Neural progenitor cell (in vitro differentiated cells): ENCODE data around the gene GRIK3.

Experiments used
- EZH2 ChIP-seq: fragments of 200-600 bp; sonication (generic); IDR thresholded peaks from 2 replicates; pipeline ENCODE4 v1.6.1; 2017; ENCODE audit warnings: antibody characterized with exemption, mild to moderate bottlenecking, moderate library complexity
- EZH2phosphoT487 ChIP-seq: fragments of 200-600 bp; sonication (generic); IDR thresholded peaks from 2 replicates; pipeline ENCODE4 v1.6.1; 2017; ENCODE audit warnings: antibody characterized with exemption
- TF ChIP-seq, protein P1 (sequence below): fragments of 200-600 bp; sonication (generic); IDR thresholded peaks from 2 replicates; pipeline ENCODE4 v1.5.1; 2017; ENCODE audit warnings: antibody characterized with exemption, mild to moderate bottlenecking

DNA sequence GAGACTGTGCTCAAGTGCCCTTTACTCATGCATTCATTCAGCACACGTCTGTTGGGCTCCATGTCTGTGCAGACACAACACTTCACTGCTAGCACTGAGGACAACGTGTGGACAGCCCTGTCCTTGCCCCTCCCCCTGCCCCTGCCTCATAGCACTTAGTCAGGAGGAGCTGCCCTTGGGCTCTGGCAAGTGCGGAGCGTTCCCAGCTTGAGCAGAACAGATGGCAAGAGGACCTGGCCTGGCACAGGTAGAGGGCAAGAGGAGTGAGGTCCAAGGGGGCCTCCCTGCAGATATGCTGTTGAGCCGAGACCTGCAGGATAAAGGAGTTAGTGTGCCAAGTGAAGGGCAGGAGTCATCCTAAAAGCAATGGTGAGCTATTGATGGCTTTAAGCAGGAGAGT is 81.3 kb downstream of the GRIK3 start:
- TF ChIP-seq EZH2phosphoT487 (no peak), EZH2 (no peak)
- TF ChIP-seq, protein P1, sequence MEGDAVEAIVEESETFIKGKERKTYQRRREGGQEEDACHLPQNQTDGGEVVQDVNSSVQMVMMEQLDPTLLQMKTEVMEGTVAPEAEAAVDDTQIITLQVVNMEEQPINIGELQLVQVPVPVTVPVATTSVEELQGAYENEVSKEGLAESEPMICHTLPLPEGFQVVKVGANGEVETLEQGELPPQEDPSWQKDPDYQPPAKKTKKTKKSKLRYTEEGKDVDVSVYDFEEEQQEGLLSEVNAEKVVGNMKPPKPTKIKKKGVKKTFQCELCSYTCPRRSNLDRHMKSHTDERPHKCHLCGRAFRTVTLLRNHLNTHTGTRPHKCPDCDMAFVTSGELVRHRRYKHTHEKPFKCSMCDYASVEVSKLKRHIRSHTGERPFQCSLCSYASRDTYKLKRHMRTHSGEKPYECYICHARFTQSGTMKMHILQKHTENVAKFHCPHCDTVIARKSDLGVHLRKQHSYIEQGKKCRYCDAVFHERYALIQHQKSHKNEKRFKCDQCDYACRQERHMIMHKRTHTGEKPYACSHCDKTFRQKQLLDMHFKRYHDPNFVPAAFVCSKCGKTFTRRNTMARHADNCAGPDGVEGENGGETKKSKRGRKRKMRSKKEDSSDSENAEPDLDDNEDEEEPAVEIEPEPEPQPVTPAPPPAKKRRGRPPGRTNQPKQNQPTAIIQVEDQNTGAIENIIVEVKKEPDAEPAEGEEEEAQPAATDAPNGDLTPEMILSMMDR, result no peak
